ENCODE results near the gene TIAM1. TPM values are rescaled to one million over a fixed set of nuclear protein-coding genes. Genes with fewer than 3 reads are reported as not detected.
"Not testable (repeated sequence)": the region's sequence is repeated elsewhere in the genome, so short reads cannot be mapped to it uniquely, and the experiment has no call there.

The TIAM1 gene
- polyA plus RNA-seq, 1 donor from 2014 or later = 0.54 TPM

- H3K9me3 Mint-ChIP-seq = no peaks in the 10 kb centered on the region
- H3K4me3 Mint-ChIP-seq = no peak overlapping the region
- no peaks in the 10 kb centered on the region for H3K36me3 Mint-ChIP-seq
- no peaks in the 10 kb centered on the region for H3K27me3 Mint-ChIP-seq
- H3K4me1 Mint-ChIP-seq = no peaks in the 10 kb centered on the region
- no peak overlapping the region for H3K27ac Mint-ChIP-seq
Observed at GRCh38 chr21:31253684-31254083, 90.4 kb downstream of the TIAM1 start.

- Mint-ChIP-seq H3K27me3 (no peaks in the 10 kb centered on the region), H3K9me3 (no peaks in the 10 kb centered on the region), H3K27ac (no peak overlapping the region), H3K4me1 (no peaks in the 10 kb centered on the region), H3K4me3 (no peak overlapping the region), H3K36me3 (no peaks in the 10 kb centered on the region)
Observed at GRCh38 chr21:31252611-31253010, 91.5 kb downstream of the TIAM1 start.

GRCh38 chr21:31252091-31252490 is 92.0 kb downstream of the TIAM1 start:
- no peaks in the 10 kb centered on the region for H3K9me3 Mint-ChIP-seq
- no peak overlapping the region for H3K27ac Mint-ChIP-seq

GRCh38 chr21:31251686-31252085 is 92.4 kb downstream of the TIAM1 start:
- no peaks in the 10 kb centered on the region for H3K4me1 Mint-ChIP-seq
- no peaks in the 10 kb centered on the region for H3K36me3 Mint-ChIP-seq
- H3K4me3 Mint-ChIP-seq = no peak overlapping the region
- no peak overlapping the region for H3K27ac Mint-ChIP-seq
- H3K9me3 Mint-ChIP-seq = peaks cover 0 to under 1% (median 0%) of the 10 kb centered on the region in 3 donors
- H3K27me3 Mint-ChIP-seq = no peaks in the 10 kb centered on the region

More at GRCh38 chr21:31252091-31252490, 92.0 kb downstream of the TIAM1 start:
- H3K4me3 Mint-ChIP-seq = no peak overlapping the region
- no peaks in the 10 kb centered on the region for H3K36me3 Mint-ChIP-seq
- H3K4me1 Mint-ChIP-seq = no peaks in the 10 kb centered on the region
- no peaks in the 10 kb centered on the region for H3K27me3 Mint-ChIP-seq

GRCh38 chr21:31248598-31248997 is 95.5 kb downstream of the TIAM1 start:
- Mint-ChIP-seq H3K36me3 (no peaks in the 10 kb centered on the region), H3K4me3 (no peak overlapping the region), H3K27ac (no peak overlapping the region), H3K9me3 (peaks cover 0 to 8% (median 2%) of the 10 kb centered on the region in 3 donors), H3K27me3 (no peaks in the 10 kb centered on the region), H3K4me1 (no peaks in the 10 kb centered on the region)

- H3K9me3 Mint-ChIP-seq = peaks cover 8 to 17% (median 16%) of the 10 kb centered on the region in 3 donors
- H3K4me1 Mint-ChIP-seq = no peaks in the 10 kb centered on the region
- no peaks in the 10 kb centered on the region for H3K27me3 Mint-ChIP-seq
- H3K4me3 Mint-ChIP-seq = no peak overlapping the region
- no peaks in the 10 kb centered on the region for H3K36me3 Mint-ChIP-seq
- H3K27ac Mint-ChIP-seq = no peak overlapping the region
Observed at GRCh38 chr21:31243611-31244010, 100.5 kb downstream of the TIAM1 start.

- peaks cover 4 to 13% (median 13%) of the 10 kb centered on the region in 3 donors for H3K9me3 Mint-ChIP-seq
- no peaks in the 10 kb centered on the region for H3K36me3 Mint-ChIP-seq
- H3K4me1 Mint-ChIP-seq = no peaks in the 10 kb centered on the region
- no peak overlapping the region for H3K4me3 Mint-ChIP-seq
- H3K27me3 Mint-ChIP-seq = peaks cover 2% of the 10 kb centered on the region
- H3K27ac Mint-ChIP-seq = no peak overlapping the region
Observed at GRCh38 chr21:31236528-31236927, 107.5 kb downstream of the TIAM1 start.

GRCh38 chr21:31235671-31236450 is 108.2 kb downstream of the TIAM1 start:
- no peak overlapping the region for H3K4me3 Mint-ChIP-seq
- no peaks in the 10 kb centered on the region for H3K36me3 Mint-ChIP-seq

GRCh38 chr21:31234936-31235335 is 109.1 kb downstream of the TIAM1 start:
- H3K4me3 Mint-ChIP-seq = no peak overlapping the region
- peaks cover 2% of the 10 kb centered on the region for H3K27me3 Mint-ChIP-seq
- H3K36me3 Mint-ChIP-seq = no peaks in the 10 kb centered on the region
- H3K4me1 Mint-ChIP-seq = no peaks in the 10 kb centered on the region
- peaks cover 0 to 4% (median 4%) of the 10 kb centered on the region in 3 donors for H3K9me3 Mint-ChIP-seq
- no peak overlapping the region for H3K27ac Mint-ChIP-seq

More at GRCh38 chr21:31235671-31236450, 108.2 kb downstream of the TIAM1 start:
- Mint-ChIP-seq H3K4me1 (no peaks in the 10 kb centered on the region), H3K27ac (no peak overlapping the region), H3K27me3 (peaks cover 2% of the 10 kb centered on the region), H3K9me3 (peaks cover 2 to 11% (median 8%) of the 10 kb centered on the region in 3 donors)

- no peak overlapping the region for H3K27ac Mint-ChIP-seq
- H3K4me1 Mint-ChIP-seq = no peaks in the 10 kb centered on the region
- peaks cover 0 to 4% (median 4%) of the 10 kb centered on the region in 3 donors for H3K9me3 Mint-ChIP-seq
- H3K36me3 Mint-ChIP-seq = no peaks in the 10 kb centered on the region
- no peak overlapping the region for H3K4me3 Mint-ChIP-seq
- peaks cover 2% of the 10 kb centered on the region for H3K27me3 Mint-ChIP-seq
Observed at GRCh38 chr21:31233711-31234110, 110.3 kb downstream of the TIAM1 start.

GRCh38 chr21:31232344-31232743 is 111.7 kb downstream of the TIAM1 start:
- H3K27me3 Mint-ChIP-seq = peaks cover 2% of the 10 kb centered on the region
- H3K27ac Mint-ChIP-seq = no peak overlapping the region
- peaks cover 0 to 4% (median 4%) of the 10 kb centered on the region in 3 donors for H3K9me3 Mint-ChIP-seq
- no peaks in the 10 kb centered on the region for H3K4me1 Mint-ChIP-seq
- H3K36me3 Mint-ChIP-seq = no peaks in the 10 kb centered on the region
- no peak overlapping the region for H3K4me3 Mint-ChIP-seq

- Mint-ChIP-seq H3K36me3 (no peaks in the 10 kb centered on the region), H3K27ac (no peak overlapping the region), H3K4me1 (no peaks in the 10 kb centered on the region), H3K9me3 (peaks cover 0 to 4% (median 4%) of the 10 kb centered on the region in 3 donors), H3K27me3 (peaks cover 2% of the 10 kb centered on the region), H3K4me3 (no peak overlapping the region)
Observed at GRCh38 chr21:31230937-31231336, 113.1 kb downstream of the TIAM1 start.

- not testable (repeated sequence) for H3K4me1 Mint-ChIP-seq, H3K4me3 Mint-ChIP-seq, H3K27ac Mint-ChIP-seq, H3K36me3 Mint-ChIP-seq, H3K27me3 Mint-ChIP-seq, H3K9me3 Mint-ChIP-seq
Observed at GRCh38 chr21:31228723-31229122, 115.3 kb downstream of the TIAM1 start.

- no peaks in the 10 kb centered on the region for H3K27me3 Mint-ChIP-seq
- H3K36me3 Mint-ChIP-seq = no peaks in the 10 kb centered on the region
- H3K27ac Mint-ChIP-seq = no peak overlapping the region
- no peaks in the 10 kb centered on the region for H3K9me3 Mint-ChIP-seq
- no peak overlapping the region for H3K4me3 Mint-ChIP-seq
- peaks cover 0 to 2% (median 0%) of the 10 kb centered on the region in 3 donors for H3K4me1 Mint-ChIP-seq
Observed at GRCh38 chr21:31225713-31226112, 118.3 kb downstream of the TIAM1 start.

GRCh38 chr21:31222142-31222541 is 121.9 kb downstream of the TIAM1 start:
- Mint-ChIP-seq H3K9me3 (no peaks in the 10 kb centered on the region), H3K4me3 (no peak overlapping the region), H3K4me1 (peaks cover 0 to 2% (median 0%) of the 10 kb centered on the region in 3 donors), H3K36me3 (no peaks in the 10 kb centered on the region), H3K27ac (no peak overlapping the region), H3K27me3 (no peaks in the 10 kb centered on the region)

- H3K36me3 Mint-ChIP-seq = no peaks in the 10 kb centered on the region
- no peaks in the 10 kb centered on the region for H3K27me3 Mint-ChIP-seq
- H3K4me1 Mint-ChIP-seq = peaks cover 0 to 2% (median 0%) of the 10 kb centered on the region in 3 donors
- H3K4me3 Mint-ChIP-seq = no peak overlapping the region
- H3K9me3 Mint-ChIP-seq = no peaks in the 10 kb centered on the region
- H3K27ac Mint-ChIP-seq = no peak overlapping the region
Observed at GRCh38 chr21:31221043-31221442, 123.0 kb downstream of the TIAM1 start.

Data from IgD-negative memory B cell (primary cell).